Fibroblast of skin of abdomen (primary cell): ENCODE results near the gene ZNF311.
A peak's percentile ranks its signal among the peaks of the same experiment; 100 is the strongest.
"Not testable (repeated sequence)": the region's sequence is repeated elsewhere in the genome, so short reads cannot be mapped to it uniquely, and the experiment has no call there.

ENCODE experiments used
- DNase-seq: peaks from one replicate; pipeline ENCODE4 v3.0.0-alpha.2; 2013

Gene ZNF311

GRCh38 chr6:28982476-28983266 is 22.4 kb downstream of the ZNF311 start:
- DNase-seq: peak; percentile 71

- DNase-seq: peak; percentile 88
Observed at GRCh38 chr6:28981833-28982475, 23.2 kb downstream of the ZNF311 start.

GRCh38 chr6:28981431-28981832 is 23.7 kb downstream of the ZNF311 start:
- peak; percentile 73 for DNase-seq

GRCh38 chr6:28980852-28981430 is 24.2 kb downstream of the ZNF311 start:
- peak; percentile 85 for DNase-seq

GRCh38 chr6:28980137-28980851 is 24.8 kb downstream of the ZNF311 start:
- no peak for DNase-seq

GRCh38 chr6:28979679-28980078 is 25.4 kb downstream of the ZNF311 start:
- no peak for DNase-seq

- DNase-seq: no peak
Observed at GRCh38 chr6:28978959-28979561, 26.1 kb downstream of the ZNF311 start.

- no peak for DNase-seq
Observed at GRCh38 chr6:28978133-28978491, 27.0 kb downstream of the ZNF311 start.

- peak; percentile 76 for DNase-seq
Observed at GRCh38 chr6:28977341-28978132, 27.6 kb downstream of the ZNF311 start.

GRCh38 chr6:28976677-28977076 is 28.4 kb downstream of the ZNF311 start:
- no peak for DNase-seq

- no peak for DNase-seq
Observed at GRCh38 chr6:28974505-28974904, 30.6 kb downstream of the ZNF311 start.

GRCh38 chr6:28970056-28970455 is 35.1 kb downstream of the ZNF311 start:
- not testable (repeated sequence) for DNase-seq

GRCh38 chr6:28969129-28969528 is 36.0 kb downstream of the ZNF311 start:
- no peak for DNase-seq

- no peak for DNase-seq
Observed at GRCh38 chr6:28968476-28968875, 36.6 kb downstream of the ZNF311 start.

GRCh38 chr6:28965706-28966105 is 39.4 kb downstream of the ZNF311 start:
- no peak for DNase-seq

- no peak for DNase-seq
Observed at GRCh38 chr6:28960846-28961500, 44.1 kb downstream of the ZNF311 start.

- not testable (repeated sequence) for DNase-seq
Observed at GRCh38 chr6:28958561-28959243, 46.4 kb downstream of the ZNF311 start.

- DNase-seq: not testable (repeated sequence)
Observed at GRCh38 chr6:28957795-28958314, 47.3 kb downstream of the ZNF311 start.

GRCh38 chr6:28956331-28956730 is 48.8 kb downstream of the ZNF311 start:
- DNase-seq: no peak

GRCh38 chr6:28953585-28954258 is 51.4 kb downstream of the ZNF311 start:
- no peak for DNase-seq
